HG02610 (cell line): ENCODE data around the gene GIGYF2.
"Not testable (repeated sequence)": the region's sequence is repeated elsewhere in the genome, so short reads cannot be mapped to it uniquely, and the experiment has no call there.

Experiments
- ATAC-seq: cut with Tn5 transposase; IDR thresholded peaks from one replicate; pipeline ENCODE4 v1.9.1; 2021; ENCODE audit warnings: mild to moderate bottlenecking, moderate library complexity; ENCODE audit not compliant: unreplicated experiment

Gene GIGYF2

DNA sequence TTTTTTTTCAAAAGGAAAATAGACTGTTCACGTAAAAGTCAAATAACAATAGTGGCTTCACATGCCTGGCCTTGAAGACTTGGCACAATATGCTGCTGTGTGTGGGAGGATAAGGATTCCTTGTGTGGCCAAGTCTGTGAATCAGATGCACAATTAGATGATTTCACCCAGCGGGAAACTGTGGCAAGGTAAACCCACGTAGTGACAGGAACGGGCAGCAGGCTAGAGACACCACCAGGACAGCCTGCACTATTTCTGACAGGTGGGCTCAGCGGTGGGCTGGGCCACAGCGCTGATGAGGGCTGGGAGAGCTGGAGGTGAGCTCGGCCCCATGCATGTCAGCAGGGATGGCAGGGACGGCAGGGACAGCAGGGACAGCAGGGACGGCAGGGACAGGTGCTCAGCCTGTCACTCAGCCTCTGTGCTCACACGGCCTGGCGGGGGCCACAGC lies 194.5 kb downstream of the GIGYF2 start:
- ATAC-seq = no peak

DNA sequence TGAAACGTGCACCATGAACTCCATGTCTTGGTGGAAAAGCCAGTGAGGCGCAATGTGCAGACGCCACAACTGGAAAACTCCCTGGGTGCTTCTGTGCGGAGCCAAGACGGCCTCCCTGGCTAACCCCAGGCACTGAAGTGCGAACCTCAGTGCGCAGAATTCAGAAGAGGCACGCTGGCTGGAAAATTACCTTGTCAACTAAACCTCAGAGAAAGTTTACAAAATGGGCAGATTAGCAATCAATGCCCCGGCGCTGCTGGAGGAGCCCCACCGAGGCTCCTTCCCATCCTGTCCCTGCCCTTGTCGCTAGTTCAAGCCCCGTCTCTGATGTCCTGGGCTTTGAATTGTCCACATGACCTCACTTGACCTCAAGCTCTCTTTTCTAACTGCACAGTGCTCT lies 195.1 kb downstream of the GIGYF2 start:
- no peak for ATAC-seq

DNA sequence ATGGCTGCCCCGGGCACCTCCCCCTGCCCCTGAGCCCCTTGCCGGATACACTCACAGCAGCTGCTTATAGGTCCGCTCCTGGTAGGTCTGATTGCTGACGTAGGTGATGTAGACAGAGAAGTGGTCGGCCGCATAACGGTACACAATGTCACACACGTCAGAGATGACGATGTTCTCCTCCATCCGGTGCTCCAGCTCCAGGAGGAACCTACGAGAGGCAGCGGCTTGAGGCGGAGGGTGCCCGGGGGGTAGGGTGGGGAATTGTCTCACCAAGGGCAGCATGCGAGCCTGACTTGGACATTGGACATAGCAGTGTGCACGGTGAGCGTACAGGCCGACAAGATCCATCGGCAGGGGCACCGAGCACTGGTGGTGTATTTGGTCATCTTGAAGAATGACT lies 195.7 kb downstream of the GIGYF2 start:
- no peak for ATAC-seq

DNA sequence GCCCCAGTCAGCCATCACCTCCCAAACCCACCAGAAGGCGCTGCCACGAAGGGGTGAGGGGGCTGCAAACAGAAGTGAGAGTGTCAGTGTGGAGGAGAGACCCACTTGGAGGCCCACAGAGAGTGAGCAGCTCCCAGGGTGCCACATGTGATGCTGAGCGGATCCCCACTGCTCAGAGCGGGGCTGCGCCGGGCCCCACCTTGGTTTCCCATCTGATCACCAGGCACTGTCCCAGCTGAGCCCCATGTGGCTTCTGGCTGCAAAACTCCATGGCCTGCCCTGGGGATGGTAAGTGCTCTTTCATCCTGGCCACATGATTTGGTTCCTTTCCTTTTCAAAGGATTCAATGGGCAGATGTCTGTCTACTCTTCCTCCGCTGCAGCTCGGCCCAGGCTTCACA lies 196.7 kb downstream of the GIGYF2 start:
- ATAC-seq = no peak

DNA sequence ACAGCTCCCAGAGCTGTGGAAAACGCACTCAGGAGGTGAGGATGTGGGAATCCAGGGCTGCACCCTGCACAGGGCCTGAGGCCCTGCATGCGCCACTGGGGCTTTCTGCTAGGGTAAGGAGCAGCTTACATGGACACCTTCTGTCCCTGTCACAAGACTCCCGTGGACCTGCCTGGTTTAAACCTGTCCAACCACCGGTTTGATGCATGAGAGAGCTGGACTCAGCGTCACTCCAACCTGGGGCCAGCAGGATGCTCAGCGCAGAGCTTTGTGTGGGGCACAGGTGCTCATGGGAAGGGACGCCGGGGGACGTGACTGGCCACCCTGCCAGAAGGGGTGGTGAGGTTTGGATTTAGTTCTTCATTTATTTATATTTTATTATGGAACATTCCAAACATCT lies 197.1 kb downstream of the GIGYF2 start:
- ATAC-seq = no peak

DNA sequence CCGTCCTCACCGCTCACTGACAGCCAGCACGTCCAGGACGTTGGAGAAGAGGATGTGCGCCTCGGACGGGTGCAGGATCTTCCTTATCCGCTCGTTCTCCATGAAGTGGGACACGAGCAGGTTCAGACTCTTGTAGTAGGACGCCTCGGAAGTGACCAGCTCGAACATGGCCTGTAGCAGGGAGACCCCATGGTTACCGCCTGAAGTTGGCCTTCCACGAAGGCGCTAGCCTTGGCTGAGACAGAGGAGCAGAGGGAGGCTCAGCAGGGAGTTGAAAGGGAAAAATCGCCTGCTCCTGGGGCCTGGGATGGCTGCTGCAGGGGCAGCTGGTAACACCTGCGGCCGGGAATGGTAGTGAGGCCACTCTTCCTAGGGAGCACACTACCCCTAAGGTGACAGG lies 197.6 kb downstream of the GIGYF2 start:
- no peak for ATAC-seq

DNA sequence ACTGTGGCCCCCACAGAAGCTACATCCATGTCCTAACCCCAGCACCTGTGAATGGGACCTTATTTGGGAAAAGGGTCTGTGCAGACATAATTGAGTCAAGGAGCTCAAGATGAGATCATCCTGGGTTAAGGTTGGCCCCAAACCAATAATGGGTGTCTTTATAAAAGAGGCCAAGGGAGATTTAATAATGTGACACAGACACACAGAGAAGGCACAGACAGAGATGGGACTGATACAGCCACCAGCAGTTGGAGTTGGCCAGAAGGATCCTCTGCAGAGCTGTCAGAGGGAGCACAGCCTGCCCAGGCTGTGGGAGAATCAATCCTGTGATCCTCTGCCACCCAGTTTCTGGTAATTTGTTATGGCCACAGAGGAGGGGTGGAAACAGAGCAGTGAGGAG lies 199.0 kb downstream of the GIGYF2 start:
- ATAC-seq = no peak

DNA sequence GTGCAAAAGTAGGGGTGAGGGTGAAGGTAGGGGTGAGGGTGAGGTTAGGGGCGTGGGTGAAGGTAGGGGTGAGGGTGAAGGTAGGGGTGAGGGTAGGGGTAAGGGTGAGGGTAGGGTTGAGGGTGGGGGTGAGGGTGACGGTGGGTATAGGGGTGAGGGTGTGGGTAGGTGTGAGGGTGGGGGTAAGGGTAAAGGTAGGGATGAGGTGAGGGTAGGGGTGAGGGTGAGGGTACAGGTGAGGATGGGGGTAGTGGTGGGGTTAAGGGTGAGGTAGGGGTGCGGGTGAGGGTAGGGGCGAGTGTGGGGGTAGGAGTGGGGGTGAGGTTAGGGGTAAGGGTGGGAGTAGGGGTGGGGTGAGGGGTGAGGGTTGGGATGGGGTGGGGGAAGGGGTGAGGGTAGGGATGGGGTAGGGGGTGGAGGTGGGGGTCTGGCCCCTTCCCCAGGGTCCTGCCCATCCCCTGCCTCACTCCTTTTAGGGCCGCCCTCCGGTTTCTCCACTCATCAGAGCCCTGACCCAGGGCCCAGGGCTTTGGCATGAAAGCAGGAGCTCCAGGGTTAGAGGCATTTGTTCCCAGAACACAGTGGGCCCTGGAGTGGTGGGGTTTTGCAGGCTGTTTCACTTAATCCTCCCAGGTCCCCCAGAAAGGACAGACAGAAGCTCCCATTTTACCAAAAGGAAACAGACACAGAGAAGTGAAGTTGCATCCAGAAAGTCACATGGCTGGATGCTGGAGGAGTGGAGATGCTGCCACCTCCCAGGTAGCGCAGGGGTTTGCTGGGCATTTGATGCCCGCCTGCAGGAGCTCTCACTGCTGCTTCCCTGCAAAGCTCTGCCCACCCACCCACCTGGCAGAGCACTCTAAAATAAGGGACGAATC lies 199.8 kb downstream of the GIGYF2 start:
- no peak for ATAC-seq

DNA sequence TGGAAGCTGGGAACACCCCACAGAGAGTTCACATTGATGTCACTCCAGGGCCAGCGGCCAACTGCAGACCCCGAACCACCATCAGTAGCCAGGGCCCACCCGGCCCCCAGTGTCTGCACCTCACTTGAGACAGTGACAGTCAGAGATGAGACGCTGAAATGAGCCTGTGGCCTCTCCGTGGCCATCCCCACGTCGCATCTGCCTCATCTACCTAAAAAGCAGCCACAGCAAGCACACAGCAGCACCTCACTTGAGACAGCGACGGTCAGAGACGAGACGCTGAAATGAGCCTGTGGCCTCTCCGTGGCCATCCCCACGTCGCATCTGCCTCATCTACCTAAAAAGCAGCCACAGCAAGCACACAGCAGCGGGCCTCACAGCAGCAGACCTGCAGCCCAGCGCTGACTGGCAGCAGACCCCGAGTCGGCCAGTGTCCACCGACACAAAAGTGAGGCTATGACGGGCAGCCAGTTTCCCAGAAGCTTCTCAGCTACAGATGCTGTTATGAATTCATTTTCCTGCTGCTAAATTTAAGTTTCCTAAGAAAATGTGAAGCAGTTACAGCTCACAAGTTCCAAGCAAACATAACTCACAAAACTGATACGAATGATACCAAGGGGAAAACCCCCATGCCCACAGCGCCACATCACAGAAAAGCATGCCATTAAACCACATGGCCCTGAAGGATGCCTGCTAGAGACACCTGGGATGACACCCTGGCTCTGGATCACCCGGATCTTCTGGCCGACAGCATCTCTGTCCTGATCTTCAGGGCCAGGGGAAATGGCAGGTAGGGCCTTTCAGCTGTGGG lies 200.7 kb downstream of the GIGYF2 start:
- no peak for ATAC-seq

DNA sequence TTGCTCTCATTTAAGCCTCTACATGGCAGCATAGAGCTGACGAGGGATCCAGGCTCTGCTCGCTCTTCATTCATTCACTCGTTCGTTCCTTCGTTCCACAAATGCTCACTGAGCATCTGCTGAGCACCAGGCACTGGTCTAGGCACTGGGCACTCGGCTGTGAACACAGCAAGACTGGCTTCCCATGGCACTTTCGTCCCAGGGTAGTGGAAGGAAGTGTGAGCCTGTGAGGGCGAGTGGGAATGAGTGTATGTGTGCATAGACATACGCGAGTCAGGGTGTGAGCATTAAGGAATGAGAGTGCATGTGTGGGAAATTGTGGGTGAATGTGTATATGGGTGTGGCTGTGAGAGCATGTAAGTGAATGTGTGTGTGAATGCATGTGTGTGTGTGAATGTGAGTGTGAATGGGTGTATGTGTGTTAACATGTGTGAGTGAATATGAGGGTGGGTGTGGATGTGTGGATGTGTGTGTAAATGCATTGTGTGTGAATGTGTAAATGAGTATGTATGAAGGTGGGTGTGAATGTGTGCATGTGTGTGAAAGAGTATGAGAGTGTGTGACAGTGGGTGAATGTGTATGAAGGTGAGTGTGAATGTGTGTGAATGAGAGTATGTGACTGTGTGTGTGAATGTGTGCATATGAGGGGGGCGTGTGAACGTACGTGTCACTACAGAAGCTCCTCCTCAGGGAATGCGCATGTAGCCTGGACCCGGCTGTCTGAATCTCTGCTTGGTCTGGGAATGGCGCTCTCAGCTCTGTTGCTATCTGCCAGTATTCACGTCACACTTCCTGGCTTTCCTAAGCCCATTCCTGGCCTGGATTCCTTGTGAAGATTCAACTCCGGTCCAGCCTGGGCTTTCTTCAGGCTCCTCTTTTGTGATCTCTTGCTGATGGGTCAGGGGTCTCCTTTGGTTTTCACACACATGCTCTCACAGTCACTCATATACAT lies 201.7 kb downstream of the GIGYF2 start:
- no peak for ATAC-seq

DNA sequence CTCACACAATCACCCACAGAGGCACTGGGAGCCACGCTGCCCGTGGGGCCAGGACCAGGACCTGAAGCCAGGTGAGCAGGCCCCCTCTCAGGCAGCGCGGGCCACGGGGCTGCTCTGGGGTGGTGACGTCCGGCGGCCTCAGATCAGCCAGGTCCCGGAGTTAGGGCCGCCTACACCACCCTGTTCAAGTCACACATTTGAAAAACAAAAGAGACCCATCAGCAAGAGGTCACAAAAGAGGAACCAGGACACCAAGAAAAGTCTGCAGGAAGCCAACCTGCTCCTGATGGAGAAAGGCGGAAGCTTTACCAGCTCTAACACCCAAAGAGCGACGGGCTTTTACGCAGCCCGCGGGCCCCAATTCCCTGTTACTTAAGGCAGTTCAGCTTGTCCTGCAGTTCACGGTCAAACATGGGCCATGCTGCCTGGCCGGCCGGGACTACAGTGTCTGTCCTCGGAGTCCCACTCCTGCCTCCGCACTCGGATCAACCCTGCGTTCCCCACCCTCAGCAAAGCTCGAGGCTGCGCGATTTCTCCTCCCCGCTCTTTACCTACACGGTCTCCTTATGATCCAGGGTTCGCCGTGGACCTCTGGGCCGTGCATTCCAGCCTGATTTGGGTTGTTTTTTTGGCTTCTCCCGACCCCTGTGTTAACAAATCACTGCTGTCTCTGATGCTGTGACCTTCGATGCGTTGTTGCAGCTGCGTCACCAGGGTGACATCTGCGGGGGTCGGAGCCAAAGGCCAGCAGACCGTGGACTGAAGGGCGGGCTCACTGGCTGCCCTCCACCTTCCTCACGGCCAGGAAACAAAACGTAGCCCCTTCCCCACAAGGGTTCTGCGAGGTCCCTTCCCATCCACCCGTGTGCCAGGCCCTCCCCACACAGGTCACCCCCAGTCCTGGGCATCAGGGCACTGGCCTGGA lies 203.9 kb downstream of the GIGYF2 start:
- no peak for ATAC-seq

DNA sequence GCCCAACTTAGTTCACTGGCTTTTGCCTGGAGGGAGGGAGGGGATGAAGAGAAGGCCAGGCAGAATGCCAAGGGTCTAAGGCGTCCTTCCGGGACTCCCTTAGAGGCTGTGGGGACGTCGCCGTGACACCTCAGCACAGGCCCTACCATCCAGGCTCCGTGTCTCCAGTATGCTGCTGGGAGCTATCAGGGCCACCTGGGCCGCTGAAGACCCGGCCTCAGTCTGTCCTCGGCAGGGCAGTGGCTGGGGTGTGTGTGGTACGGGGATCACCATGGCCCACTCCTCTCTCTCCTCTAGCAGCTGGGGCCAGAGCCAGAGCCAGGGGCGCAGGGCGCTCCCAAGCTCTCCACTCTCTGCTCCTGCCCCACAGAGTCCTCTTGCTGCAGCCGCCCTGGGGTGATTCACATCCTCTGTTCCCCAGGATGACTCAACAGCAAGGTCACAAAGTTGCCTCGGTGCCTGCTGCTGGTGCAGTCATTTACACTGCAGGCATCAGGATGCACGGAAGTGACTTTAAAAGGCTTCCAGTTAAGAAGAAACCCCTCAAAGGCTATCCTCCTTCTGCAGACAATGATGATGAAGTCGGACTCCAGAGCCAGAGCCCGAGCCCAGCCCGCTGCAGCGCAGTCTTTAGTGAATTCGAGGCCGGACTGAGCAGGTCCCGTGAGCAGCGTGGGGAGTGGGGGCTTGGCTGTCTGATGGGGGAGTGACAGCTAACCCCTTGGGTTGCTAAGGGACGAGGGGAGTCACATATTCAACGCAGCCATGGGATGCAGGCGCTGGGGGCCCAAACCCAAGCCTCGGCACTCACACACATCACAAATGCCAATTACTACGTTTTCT lies 204.8 kb downstream of the GIGYF2 start:
- ATAC-seq = no peak

DNA sequence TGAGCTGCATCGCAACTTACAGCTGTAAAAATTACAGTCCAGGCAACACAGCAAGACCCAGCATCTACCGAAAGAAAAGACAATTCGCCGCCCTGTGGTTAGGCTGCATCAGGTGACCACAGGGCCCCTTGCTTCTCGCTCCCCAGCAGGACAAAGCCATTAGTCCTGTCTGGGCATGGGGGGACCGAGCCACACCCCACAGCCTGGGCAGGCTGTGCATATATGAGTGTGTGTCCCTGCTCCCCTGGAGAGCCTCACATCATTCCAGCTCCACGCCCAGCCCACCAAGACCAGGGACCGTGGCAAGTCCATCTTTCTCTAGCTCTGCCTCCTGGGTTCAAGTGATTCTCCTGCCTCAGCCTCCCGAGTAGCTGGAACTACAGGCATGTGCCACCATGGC lies 206.9 kb downstream of the GIGYF2 start:
- no peak for ATAC-seq

DNA sequence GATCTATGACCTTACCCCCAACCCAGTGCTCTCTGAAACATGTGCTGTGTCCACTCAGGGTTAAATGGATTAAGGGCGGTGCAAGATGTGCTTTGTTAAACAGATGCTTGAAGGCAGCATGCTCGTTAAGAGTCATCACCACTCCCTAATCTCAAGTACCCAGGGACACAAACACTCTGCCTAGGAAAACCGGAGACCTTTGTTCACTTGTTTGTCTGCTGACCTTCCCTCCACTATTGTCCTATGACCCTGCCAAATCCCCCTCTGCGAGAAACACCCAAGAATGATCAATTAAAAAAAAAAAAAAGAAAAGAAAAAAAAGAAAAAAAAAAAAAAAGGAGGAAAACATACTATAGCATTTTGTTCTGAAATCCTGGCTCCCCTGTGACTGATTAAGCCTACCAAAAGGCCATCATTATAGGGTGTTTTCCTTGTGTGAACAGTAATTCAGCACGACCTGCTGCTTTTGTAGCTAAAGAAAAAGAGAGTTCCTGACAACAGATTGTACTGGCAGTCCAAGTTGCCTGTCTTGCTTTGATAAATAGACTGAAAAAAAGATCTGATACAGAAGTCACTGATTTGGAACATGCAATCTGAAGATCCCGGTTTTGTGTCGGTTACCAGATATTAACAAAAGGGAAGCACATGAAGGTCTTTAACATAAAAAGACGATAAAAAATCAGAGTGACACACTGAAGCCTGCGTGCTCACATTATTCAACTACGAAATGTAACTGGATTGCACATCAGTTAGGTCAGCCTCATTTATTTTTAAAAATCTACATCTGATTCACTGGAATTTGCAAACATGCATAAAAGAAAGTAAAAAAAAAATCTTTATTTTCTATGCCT lies 210.0 kb downstream of the GIGYF2 start:
- not testable (repeated sequence) for ATAC-seq

DNA sequence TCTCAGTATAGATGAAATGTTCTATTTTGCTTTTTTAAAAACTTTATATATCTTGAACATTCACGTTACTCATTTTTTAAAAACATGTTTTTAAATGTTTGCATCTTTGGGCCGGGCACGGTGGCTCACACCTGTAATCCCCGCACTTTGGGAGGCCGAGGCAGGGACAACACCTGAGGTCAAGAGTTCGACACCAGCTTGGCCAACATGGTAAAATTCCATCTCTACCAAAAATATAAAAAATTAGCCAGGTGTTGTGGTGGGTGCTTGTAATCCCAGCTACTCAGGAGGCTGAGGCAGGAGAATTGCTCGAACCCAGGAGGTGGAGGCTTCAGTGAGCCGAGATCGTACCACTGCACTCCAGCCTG lies 210.6 kb downstream of the GIGYF2 start:
- ATAC-seq = not testable (repeated sequence)

DNA sequence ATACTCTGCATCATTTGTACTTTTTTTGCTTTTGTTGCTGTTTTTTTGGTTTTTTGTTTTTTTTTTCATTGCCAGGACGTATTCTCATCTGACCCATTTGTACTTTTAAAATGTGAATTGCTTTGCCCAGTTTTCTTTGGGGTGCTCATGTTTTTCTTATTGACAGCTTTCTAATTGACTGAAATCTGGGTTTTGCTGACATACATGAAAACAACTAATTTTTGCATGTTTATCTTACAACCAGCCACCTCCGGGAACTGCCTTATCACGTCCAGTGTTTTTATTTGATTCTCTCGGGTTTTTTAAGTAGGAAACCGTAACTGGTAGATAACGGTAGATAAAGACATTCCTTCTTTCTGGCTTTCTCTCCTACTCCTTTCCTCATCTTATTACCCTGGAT lies 211.6 kb downstream of the GIGYF2 start:
- no peak for ATAC-seq
